ENCODE measurements around the gene AGBL3.

Gene AGBL3

GRCh38 chr7:134941952-134942351, 44.4 kb upstream of the AGBL3 start:
- TF ChIP-seq, protein P1, sequence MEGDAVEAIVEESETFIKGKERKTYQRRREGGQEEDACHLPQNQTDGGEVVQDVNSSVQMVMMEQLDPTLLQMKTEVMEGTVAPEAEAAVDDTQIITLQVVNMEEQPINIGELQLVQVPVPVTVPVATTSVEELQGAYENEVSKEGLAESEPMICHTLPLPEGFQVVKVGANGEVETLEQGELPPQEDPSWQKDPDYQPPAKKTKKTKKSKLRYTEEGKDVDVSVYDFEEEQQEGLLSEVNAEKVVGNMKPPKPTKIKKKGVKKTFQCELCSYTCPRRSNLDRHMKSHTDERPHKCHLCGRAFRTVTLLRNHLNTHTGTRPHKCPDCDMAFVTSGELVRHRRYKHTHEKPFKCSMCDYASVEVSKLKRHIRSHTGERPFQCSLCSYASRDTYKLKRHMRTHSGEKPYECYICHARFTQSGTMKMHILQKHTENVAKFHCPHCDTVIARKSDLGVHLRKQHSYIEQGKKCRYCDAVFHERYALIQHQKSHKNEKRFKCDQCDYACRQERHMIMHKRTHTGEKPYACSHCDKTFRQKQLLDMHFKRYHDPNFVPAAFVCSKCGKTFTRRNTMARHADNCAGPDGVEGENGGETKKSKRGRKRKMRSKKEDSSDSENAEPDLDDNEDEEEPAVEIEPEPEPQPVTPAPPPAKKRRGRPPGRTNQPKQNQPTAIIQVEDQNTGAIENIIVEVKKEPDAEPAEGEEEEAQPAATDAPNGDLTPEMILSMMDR (IDR thresholded peaks at IDR 0.05; ENCODE audit: low read depth, low read length, missing control alignments): no peak
- DNase-seq (ENCODE audit: low read depth): no peak
- H3K4me3 ChIP-seq (ENCODE audit: low read depth, low read length): no peak overlapping the region

DNA sequence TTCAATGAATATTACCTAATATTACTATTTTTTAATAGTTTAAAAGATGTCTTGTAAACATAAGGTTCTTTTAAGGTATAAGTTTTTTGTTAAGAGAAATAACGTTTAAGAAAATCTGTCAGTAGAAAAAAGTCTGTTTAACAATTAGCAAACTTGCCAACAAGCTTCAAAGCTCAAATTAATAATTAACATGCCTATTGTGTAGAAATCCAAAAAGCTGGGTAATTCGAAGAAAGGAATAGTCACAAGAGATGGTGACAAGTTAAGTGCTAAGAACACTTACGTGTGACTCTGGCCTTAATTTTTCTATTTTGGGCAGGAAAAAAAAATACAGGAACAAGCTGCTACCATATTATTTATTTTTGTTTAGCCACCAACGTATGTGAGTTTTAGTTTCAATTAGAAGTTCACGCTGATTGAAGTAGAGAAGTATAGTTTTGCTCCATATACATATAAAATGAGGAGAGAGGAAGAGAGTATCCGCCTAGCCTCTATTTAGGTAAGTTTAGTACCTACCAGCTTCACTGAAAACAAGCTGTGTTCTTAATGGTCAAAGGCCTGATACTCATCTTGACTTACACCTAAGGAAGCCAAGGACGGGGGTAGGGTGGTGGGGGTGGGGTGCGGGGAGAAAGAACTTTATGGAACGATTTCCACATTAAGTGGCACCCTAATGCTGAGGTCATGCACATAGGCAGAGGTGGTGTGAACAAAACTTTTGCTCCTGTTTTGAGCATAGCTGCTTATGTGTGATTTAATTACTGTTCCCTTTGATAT, 43.4 kb upstream of the AGBL3 start:
- no peak overlapping the region for H3K4me3 ChIP-seq (ENCODE audit: low read depth, low read length)
- no peak for DNase-seq (ENCODE audit: low read depth)
- TF ChIP-seq, protein P1 (IDR thresholded peaks at IDR 0.05; ENCODE audit: low read depth, low read length, missing control alignments): no peak

DNA sequence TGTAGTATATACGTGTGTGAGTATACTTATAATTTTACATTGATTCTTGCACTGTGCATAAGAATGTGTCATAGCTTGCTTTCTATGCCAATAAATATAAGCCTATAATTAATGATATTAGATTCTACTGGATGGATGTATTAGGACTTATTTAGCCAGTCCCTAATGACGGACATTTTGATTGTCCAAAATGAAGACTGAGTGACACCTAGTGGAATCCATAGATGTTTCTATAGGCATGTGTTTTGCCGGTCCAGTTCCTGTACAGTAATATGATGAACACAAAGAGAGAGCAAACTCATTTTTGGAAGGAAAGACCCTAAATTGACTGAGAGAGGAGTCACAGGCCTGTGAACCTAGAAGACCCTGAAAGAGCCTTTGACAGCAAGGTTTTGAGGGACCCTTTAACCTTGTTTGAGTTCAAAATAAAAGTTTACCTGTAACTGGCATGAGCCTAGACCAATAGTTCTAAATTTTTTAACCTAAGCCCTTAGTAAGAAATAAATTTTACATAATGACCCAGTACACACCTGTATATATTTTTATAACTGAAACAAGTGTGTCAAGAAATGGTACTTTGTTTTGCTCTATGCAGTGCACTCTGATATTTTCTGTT, 42.4 kb upstream of the AGBL3 start:
- TF ChIP-seq, protein P1 (IDR thresholded peaks at IDR 0.05; ENCODE audit: low read depth, low read length, missing control alignments): peak; percentile 39
- no peak for DNase-seq (ENCODE audit: low read depth)

GRCh38 chr7:134945691-134946090, 40.6 kb upstream of the AGBL3 start:
- DNase-seq (ENCODE audit: low read depth): no peak
- H3K4me3 ChIP-seq (ENCODE audit: low read depth, low read length): no peak overlapping the region
- TF ChIP-seq, protein P1 (IDR thresholded peaks at IDR 0.05; ENCODE audit: low read depth, low read length, missing control alignments): no peak

More for the DNA sequence above, 42.4 kb upstream of the AGBL3 start:
- no peak overlapping the region for H3K4me3 ChIP-seq (ENCODE audit: low read depth, low read length)

DNA sequence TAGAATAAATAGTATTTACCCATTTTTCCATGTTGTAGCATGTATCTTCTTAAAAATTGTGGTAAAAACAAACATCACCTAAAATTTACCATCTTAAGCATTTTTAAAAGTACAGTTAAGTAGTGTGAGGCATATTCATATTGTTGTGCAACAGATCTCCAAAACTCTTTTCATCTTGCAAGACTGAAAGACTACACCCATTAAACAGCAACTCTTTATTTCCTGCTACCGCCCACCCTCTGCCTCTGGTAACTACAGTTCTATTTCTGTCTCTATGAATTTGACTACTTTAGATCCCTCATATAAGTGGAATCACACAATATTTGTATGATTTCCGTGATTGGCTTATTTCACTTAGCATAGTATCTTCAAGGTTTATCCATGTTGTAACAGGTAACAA, 40.0 kb upstream of the AGBL3 start:
- no peak overlapping the region for H3K4me3 ChIP-seq (ENCODE audit: low read depth, low read length)
- TF ChIP-seq, protein P1 (IDR thresholded peaks at IDR 0.05; ENCODE audit: low read depth, low read length, missing control alignments): no peak
- DNase-seq (ENCODE audit: low read depth): no peak

DNA sequence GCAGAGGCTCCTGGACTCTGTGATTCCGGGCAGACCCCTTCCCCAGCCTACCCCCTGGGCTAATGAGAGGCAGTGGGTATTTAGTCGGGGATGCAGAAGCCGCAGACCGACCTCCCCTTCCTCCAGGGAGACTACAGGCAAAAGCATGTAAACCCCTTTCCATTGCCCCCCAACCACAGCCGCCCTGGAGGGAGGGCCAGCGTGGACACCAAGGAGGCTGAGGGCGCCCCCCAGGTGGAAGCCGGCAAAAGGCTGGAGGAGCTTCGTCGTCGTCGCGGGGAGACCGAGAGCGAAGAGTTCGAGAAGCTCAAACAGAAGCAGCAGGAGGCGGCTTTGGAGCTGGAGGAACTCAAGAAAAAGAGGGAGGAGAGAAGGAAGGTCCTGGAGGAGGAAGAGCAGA, 39.0 kb upstream of the AGBL3 start:
- TF ChIP-seq, protein P1 (IDR thresholded peaks at IDR 0.05; ENCODE audit: low read depth, low read length, missing control alignments): no peak
- H3K4me3 ChIP-seq (ENCODE audit: low read depth, low read length): no peak overlapping the region
- DNase-seq (ENCODE audit: low read depth): no peak

Measured in GM12864 (cell line).